ENCODE results near the gene TRIM71.
"Not testable (repeated sequence)": the region's sequence is repeated elsewhere in the genome, so short reads cannot be mapped to it uniquely, and the experiment has no call there.

Gene TRIM71

GRCh38 chr3:32934150-32934742 is 116.4 kb downstream of the TRIM71 start:
- no peak overlapping the region for H3K4me3 ChIP-seq (ENCODE audit: low read depth, low read length)
- TF ChIP-seq CTCF (IDR thresholded peaks at IDR 0.05; ENCODE audit: borderline replicate concordance, insufficient read depth, low read depth, low read length) = peak; percentile 49; the same call in 1 of the 2 replicates

GRCh38 chr3:32937331-32937730 is 119.5 kb downstream of the TRIM71 start:
- no peak for TF ChIP-seq CTCF (IDR thresholded peaks at IDR 0.05; ENCODE audit: borderline replicate concordance, insufficient read depth, low read depth, low read length)
- H3K4me3 ChIP-seq (ENCODE audit: low read depth, low read length) = no peak overlapping the region

DNA sequence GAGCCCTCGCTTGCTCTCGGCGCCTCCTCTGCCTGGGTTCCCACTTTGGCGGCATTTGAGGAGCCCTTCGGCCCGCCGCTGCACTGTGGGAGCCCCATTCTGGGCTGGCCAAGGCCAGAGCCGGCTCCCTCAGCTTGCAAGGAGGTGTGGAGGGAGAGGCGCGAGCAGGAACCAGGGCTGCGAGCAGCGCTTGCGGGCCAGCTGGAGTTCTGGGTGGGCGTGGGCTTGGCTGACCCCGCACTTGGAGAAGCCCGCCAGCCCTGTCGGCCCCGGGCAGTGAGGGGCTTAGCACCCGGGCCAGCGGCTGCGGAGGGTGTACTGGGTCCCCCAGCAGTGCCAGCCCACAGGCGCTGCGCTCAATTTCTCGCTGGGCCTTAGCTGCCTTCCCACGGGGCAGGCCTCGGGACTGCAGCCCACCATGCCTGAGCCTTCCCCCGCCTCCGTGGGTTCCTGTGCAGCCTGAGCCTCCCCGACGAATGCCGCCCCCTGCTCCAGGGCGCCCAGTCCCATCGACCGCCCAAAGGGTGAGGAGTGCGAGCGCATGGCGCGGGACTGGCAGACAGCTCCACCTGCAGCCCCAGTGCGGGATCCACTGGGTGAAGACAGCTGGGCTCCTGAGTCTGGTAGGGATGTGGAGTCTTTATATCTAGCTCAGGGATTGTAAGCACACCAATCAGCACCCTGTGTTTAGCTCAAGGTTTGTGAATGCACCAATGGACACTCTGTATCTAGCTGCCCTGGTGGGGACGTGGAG is 121.9 kb downstream of the TRIM71 start:
- not testable (repeated sequence) for H3K4me3 ChIP-seq (ENCODE audit: low read depth, low read length)

- TF ChIP-seq CTCF (IDR thresholded peaks at IDR 0.05; ENCODE audit: borderline replicate concordance, insufficient read depth, low read depth, low read length) = no peak
- no peak overlapping the region for H3K4me3 ChIP-seq (ENCODE audit: low read depth, low read length)
Observed at GRCh38 chr3:32940726-32941125, 122.9 kb downstream of the TRIM71 start.

DNA sequence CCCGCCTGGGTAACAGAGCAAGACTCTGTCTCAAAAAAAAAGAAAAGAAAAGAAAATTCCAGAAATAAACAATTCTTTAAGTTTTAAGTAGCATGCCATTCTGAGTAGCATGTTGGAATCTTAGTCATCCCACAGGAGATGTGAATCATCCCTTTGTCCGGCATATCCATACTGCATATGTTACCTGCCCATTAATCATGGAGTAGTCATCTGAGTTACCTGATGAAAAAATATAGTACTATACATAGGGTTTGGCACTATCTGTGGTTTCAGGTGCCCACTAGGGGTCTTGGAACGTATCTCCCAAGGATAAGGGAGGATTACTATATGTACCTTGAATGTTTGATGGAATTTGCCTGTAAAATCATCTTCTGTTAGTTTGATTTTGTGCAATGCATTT is 127.3 kb downstream of the TRIM71 start:
- H3K4me3 ChIP-seq (ENCODE audit: low read depth, low read length) = no peak overlapping the region
- no peak for TF ChIP-seq CTCF (IDR thresholded peaks at IDR 0.05; ENCODE audit: borderline replicate concordance, insufficient read depth, low read depth, low read length)

DNA sequence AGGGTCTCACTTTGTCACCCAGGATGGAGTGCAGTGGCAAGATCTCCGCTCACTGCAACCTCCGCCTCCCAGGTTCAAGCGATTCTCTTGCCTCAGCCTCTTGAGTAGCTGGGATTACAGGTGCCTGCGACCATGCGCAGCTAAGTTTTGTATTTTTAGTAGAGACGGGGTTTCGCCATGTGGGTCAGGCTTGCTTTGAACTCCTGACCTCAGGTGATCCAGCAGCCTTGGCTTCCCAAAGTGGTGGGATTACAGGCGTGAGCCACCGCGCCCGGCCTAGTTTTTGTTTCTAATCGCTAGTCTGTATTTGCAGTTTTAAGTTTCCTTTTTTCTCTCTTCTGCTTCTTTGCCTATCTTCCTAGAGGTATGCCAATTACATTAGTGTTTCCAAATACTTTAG is 127.8 kb downstream of the TRIM71 start:
- H3K4me3 ChIP-seq (ENCODE audit: low read depth, low read length) = not testable (repeated sequence)

DNA sequence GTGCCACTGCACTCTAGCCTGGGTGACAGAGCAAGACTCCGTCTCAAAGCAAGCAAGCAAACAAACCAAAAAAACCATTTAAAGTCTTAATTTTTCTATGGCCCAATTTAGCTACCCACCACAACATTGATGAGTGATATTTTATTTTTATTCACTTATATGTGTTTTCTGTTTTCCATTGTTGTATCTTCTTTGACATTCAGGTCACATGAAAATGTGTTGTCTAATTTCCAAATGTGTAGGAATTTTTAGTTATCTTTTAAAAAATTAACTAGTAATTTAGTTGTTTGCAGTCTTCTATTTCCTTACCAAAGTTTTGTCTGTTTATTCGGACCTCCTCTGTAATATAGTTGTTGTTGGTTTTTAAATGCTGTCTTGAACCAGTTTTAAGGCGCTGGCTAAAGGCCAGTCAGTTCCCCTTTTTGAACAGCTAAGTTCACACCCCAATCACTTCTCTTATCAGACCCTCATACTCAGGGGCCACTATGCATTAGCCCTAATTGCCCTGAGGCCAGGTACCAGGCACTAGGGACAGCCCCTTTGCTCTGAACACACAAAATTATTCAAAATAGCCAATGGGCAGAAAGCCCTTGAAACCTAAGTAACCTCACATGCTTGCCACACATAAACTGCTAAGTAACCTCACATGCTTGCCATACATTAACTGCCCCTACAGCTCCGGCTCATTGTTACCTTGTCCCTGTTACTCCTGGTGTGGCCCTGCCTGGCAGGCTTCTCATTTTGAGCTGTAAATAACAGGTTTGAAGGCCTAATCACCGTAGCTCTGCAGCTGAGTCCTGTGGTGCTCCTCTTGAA is 129.4 kb downstream of the TRIM71 start:
- no peak for TF ChIP-seq CTCF (IDR thresholded peaks at IDR 0.05; ENCODE audit: borderline replicate concordance, insufficient read depth, low read depth, low read length)

More for the DNA sequence above, 129.4 kb downstream of the TRIM71 start:
- H3K4me3 ChIP-seq (ENCODE audit: low read depth, low read length) = no peak overlapping the region
